Right lobe of liver (tissue), 6 donors: Measurements from ENCODE around the gene FRY. TPM values are rescaled to one million over a fixed set of nuclear protein-coding genes. Genes with fewer than 3 reads are reported as not detected.

Experiments
- ATAC-seq, 4 donors: fragments of 200-7000 bp; cut with Tn5 transposase; one replicate each; pipeline ENCODE4 v1.9.1; 2020; ENCODE audit warnings: mild to moderate bottlenecking in 4 of 4, moderate library complexity in 4 of 4
- DNase-seq, 3 donors: peaks; one replicate each; pipeline ENCODE4 v3.0.0-alpha.2; 2020
- H3K27ac ChIP-seq, 3 donors: fragments of 200-600 bp; one replicate each; pipeline ENCODE4 v1.8.0; 2022
- H3K27me3 ChIP-seq, 2 donors: fragments of 200-600 bp; one replicate each; pipeline ENCODE4 v1.8.0; 2022
- H3K36me3 ChIP-seq, 4 donors: fragments of 200-600 bp; sonication (generic) in 1 of 4; one replicate each; pipeline versions ENCODE4 v1.5.1 to v1.8.0; 2017 to 2022; ENCODE audit warnings: control low read depth in 1 of 4
- H3K4me1 ChIP-seq, 4 donors: fragments of 200-600 bp; sonication (generic) in 1 of 4; one replicate each; pipeline versions ENCODE4 v1.5.1 to v1.8.0; 2017 to 2022; ENCODE audit warnings: control low read depth in 1 of 4
- H3K4me3 ChIP-seq, 3 donors: fragments of 200-600 bp; one replicate each; pipeline ENCODE4 v1.8.0; 2022
- H3K9me3 ChIP-seq, 4 donors: fragments of 200-600 bp; sonication (generic) in 1 of 4; one replicate each; pipeline versions ENCODE4 v1.5.1 to v1.8.0; 2017 to 2022; ENCODE audit warnings: control low read depth in 1 of 4
- CTCF ChIP-seq, 4 donors: fragments of 200-600 bp in 3 of 4; fragments of 450-650 bp in 1 of 4; IDR thresholded peaks; one replicate each; pipeline versions ENCODE4 v1.5.1 to v1.8.0; 2016 to 2022; ENCODE audit warnings: antibody characterized with exemption in 4 of 4, mild to moderate bottlenecking in 2 of 4
- POLR2A ChIP-seq: fragments of 450-650 bp; IDR thresholded peaks from one replicate; pipeline ENCODE4 v1.6.1; 2017; ENCODE audit warnings: antibody characterized with exemption, mild to moderate bottlenecking
- WGBS: methylation state at CpG from one replicate; pipeline ENCODE4 v1.1.6; 2018; ENCODE audit warnings: low coverage, low lambda C conversion rate; ENCODE audit not compliant: insufficient coverage; ENCODE audit errors: missing lambda C conversion rate; 5-methylcytosine and 5-hydroxymethylcytosine counted together
- intact Hi-C, 2 donors: fragments of 100-400 bp; cut with DNase I; formaldehyde crosslinking; loops; one replicate each; pipeline versions ENCODE4 v1.11.2 to v1.14.1; 2022
- total RNA-seq, 6 experiments: library from RNA; depleted of rRNA in 2 of 6; stranded (reverse); fragments of >200 nt in 2 of 6; fragmentation: NEBNext Ultra II Directional in 3 of 6; extraction: Animal tissue kit (Norgen Biotek cat#: 25700) in 3 of 6; gene quantifications; one replicate each; pipeline versions ENCODE4 v1.1.0 to v1.2.4, GENCODE V29; 2016 to 2023
- donor health status: DM: no; HTN: yes; CAD: no.
- donor health status: DM: no; HTN: no; CAD: no.
- donor health status: DM: no; HTN: no; CAD: no.
- donor health status: DM: no; HTN: yes; CAD: no.
- donor health status: DM: no; HTN: yes; CAD: no.

FRY gene
- total RNA-seq, 6 experiments from 2014 or later: 16.1 to 106 (median 35.7) TPM

- no peak overlapping the region for H3K4me3 ChIP-seq
- H3K4me1 ChIP-seq: peaks cover 0 to 4% (median 2%) of the 10 kb centered on the region in 4 donors
- intact Hi-C loops: no loop called here
- TF ChIP-seq POLR2A (no peak), CTCF (IDR thresholded peaks at IDR 0.05) (no peak)
- no peaks in the 10 kb centered on the region for H3K9me3 ChIP-seq
- DNase-seq (no peak), ATAC-seq (peak; percentile 22 to 43 (median 32))
- H3K27ac ChIP-seq: no peak overlapping the region
- no peaks in the 10 kb centered on the region for H3K36me3 ChIP-seq
- 37% methylated on average over 3 of the region's 3 CpGs for WGBS
- no peaks in the 10 kb centered on the region for H3K27me3 ChIP-seq
Measured at GRCh38 chr13:32010136-32010535, 21.4 kb upstream of the FRY start.

GRCh38 chr13:32011971-32012370, 19.6 kb upstream of the FRY start:
- Histone ChIP-seq H3K4me1 (peaks cover 0 to 4% (median 2%) of the 10 kb centered on the region in 4 donors), H3K36me3 (no peaks in the 10 kb centered on the region), H3K4me3 (no peak overlapping the region), H3K27me3 (no peaks in the 10 kb centered on the region), H3K27ac (no peak overlapping the region), H3K9me3 (no peaks in the 10 kb centered on the region)
- intact Hi-C loops: no loop called here
- no peak for DNase-seq
- TF ChIP-seq CTCF (IDR thresholded peaks at IDR 0.05): no peak
- TF ChIP-seq POLR2A: no peak
- ATAC-seq: no peak

- Histone ChIP-seq H3K4me1 (peaks cover 0 to 4% (median 2%) of the 10 kb centered on the region in 4 donors), H3K36me3 (no peaks in the 10 kb centered on the region), H3K9me3 (no peaks in the 10 kb centered on the region), H3K4me3 (no peak overlapping the region), H3K27me3 (no peaks in the 10 kb centered on the region), H3K27ac (no peak overlapping the region)
- DNase-seq (no peak), ATAC-seq (no peak)
- 94% methylated on average over 5 of the region's 6 CpGs for WGBS
- TF ChIP-seq POLR2A (no peak), CTCF (IDR thresholded peaks at IDR 0.05) (no peak)
- intact Hi-C loops: no loop called here
Measured at GRCh38 chr13:32013181-32013580, 18.4 kb upstream of the FRY start.

GRCh38 chr13:32016119-32016518, 15.5 kb upstream of the FRY start:
- no peak for ATAC-seq
- DNase-seq: no peak
- intact Hi-C loops: no loop called here
- Histone ChIP-seq H3K9me3 (no peaks in the 10 kb centered on the region), H3K4me1 (no peaks in the 10 kb centered on the region), H3K27ac (no peak overlapping the region), H3K4me3 (no peak overlapping the region), H3K36me3 (no peaks in the 10 kb centered on the region), H3K27me3 (no peaks in the 10 kb centered on the region)
- TF ChIP-seq CTCF (IDR thresholded peaks at IDR 0.05): no peak
- TF ChIP-seq POLR2A: no peak
- 78% methylated on average over 2 of the region's 2 CpGs for WGBS

GRCh38 chr13:32016631-32017030, 14.9 kb upstream of the FRY start:
- Histone ChIP-seq H3K9me3 (no peaks in the 10 kb centered on the region), H3K4me1 (no peaks in the 10 kb centered on the region), H3K36me3 (no peaks in the 10 kb centered on the region), H3K4me3 (no peak overlapping the region), H3K27me3 (no peaks in the 10 kb centered on the region), H3K27ac (no peak overlapping the region)
- intact Hi-C loops: no loop called here
- ATAC-seq (no peak), DNase-seq (no peak)
- TF ChIP-seq CTCF (IDR thresholded peaks at IDR 0.05) (no peak), POLR2A (no peak)
- 83% methylated on average over 4 of the region's 4 CpGs for WGBS
